CD4-positive, alpha-beta memory T cell (primary cell): Measurements from ENCODE around the gene CDC42SE2. TPM values are rescaled to one million over a fixed set of nuclear protein-coding genes. Genes with fewer than 3 reads are reported as not detected.
"Not testable (repeated sequence)": the region's sequence is repeated elsewhere in the genome, so short reads cannot be mapped to it uniquely, and the experiment has no call there.

Source experiments
- CTCF ChIA-PET: fragments of 350-600 bp; sonication (Branson Sonifier 250); formaldehyde crosslinking; loops from one replicate; lab custom pipeline; 2021; ENCODE audit warnings: inconsistent platforms; ENCODE audit not compliant: partially characterized antibody; lab: Charles Lee
- POLR2A ChIA-PET: fragments of 350-600 bp; sonication (Branson Sonifier 250); formaldehyde crosslinking; loops from one replicate; lab custom pipeline; 2021; ENCODE audit not compliant: partially characterized antibody; lab: Charles Lee
- DNase-seq, 5 donors: peaks; one replicate each; pipeline versions ENCODE4 v3.0.0 to v3.0.0-alpha.2; 2020 to 2022; ENCODE audit warnings: mixed read lengths in 1 of 5
- H3K27ac ChIP-seq: one replicate; pipeline ENCODE4 v1.7.0; 2013; ENCODE audit warnings: low read depth, low read length
- H3K27me3 ChIP-seq: 2 replicates; pipeline ENCODE4 v1.7.0; 2013; ENCODE audit warnings: mild to moderate bottlenecking, low read length, moderate library complexity; ENCODE audit not compliant: insufficient read depth
- H3K36me3 ChIP-seq: 2 replicates; pipeline ENCODE4 v1.7.0; 2013; ENCODE audit warnings: mild to moderate bottlenecking, low read length, moderate library complexity; ENCODE audit not compliant: insufficient read depth
- H3K4me1 ChIP-seq: 2 replicates; pipeline ENCODE4 v1.7.0; 2013; ENCODE audit warnings: mild to moderate bottlenecking, low read length, moderate library complexity; ENCODE audit not compliant: insufficient read depth
- H3K4me3 ChIP-seq, 2 donors: one replicate each; pipeline ENCODE4 v1.7.0; 2013; ENCODE audit warnings: low read length in 2 of 2, mild to moderate bottlenecking in 1 of 2
- H3K9me3 ChIP-seq, 2 donors: one replicate each; pipeline ENCODE4 v1.7.0; 2013; ENCODE audit warnings: low read length in 2 of 2, control low read depth in 1 of 2; ENCODE audit not compliant: control insufficient read depth in 1 of 2
- H3K27ac Mint-ChIP-seq, 7 donors: one replicate each; pipeline ENCODE4 v1.8.0; 2020 to 2021; ENCODE audit warnings: mixed read lengths in 7 of 7, mild to moderate bottlenecking in 6 of 7, inconsistent platforms in 3 of 7, moderate library complexity in 3 of 7
- H3K27me3 Mint-ChIP-seq, 2 donors: one replicate each; pipeline ENCODE4 v1.8.0; 2020 to 2021; ENCODE audit warnings: mixed read lengths in 2 of 2
- H3K36me3 Mint-ChIP-seq, 2 donors: one replicate each; pipeline ENCODE4 v1.8.0; 2020 to 2021; ENCODE audit warnings: mixed read lengths in 2 of 2, inconsistent platforms in 1 of 2, mild to moderate bottlenecking in 1 of 2
- H3K4me1 Mint-ChIP-seq, 4 donors: one replicate each; pipeline ENCODE4 v1.8.0; 2020 to 2021; ENCODE audit warnings: mixed read lengths in 4 of 4, mild to moderate bottlenecking in 1 of 4
- H3K4me3 Mint-ChIP-seq, 8 donors: one replicate each; pipeline ENCODE4 v1.8.0; 2020 to 2021; ENCODE audit warnings: mixed read lengths in 8 of 8, mild to moderate bottlenecking in 7 of 8, moderate library complexity in 6 of 8, inconsistent platforms in 3 of 8
- H3K9me3 Mint-ChIP-seq, 8 donors: one replicate each; pipeline ENCODE4 v1.8.0; 2020 to 2021; ENCODE audit warnings: mixed read lengths in 8 of 8, mild to moderate bottlenecking in 5 of 8, inconsistent platforms in 3 of 8, moderate library complexity in 1 of 8
- intact Hi-C: fragments of 100-400 bp; cut with micrococcal nuclease; formaldehyde crosslinking; loops from one replicate; pipeline ENCODE4 v1.15.1; 2023
- polyA plus RNA-seq, 2 donors: library from polyadenylated mRNA; unstranded; fragments of 300-500 nt; fragmentation: Illumina TruSeq; gene quantifications; one replicate each; pipeline ENCODE4 v1.2.3, GENCODE V29; 2021
- total RNA-seq, 2 experiments: library from RNA; stranded (reverse); gene quantifications; one replicate each; pipeline ENCODE4 v1.2.3, GENCODE V29; 2021

The CDC42SE2 gene
- total and polyA plus RNA-seq, 4 experiments from 2014 or later = 298 to 773 (median 365) TPM

GRCh38 chr5:131246504-131246903 lies 17.3 kb upstream of the CDC42SE2 start:
- Mint-ChIP-seq H3K27ac (no peak overlapping the region), H3K4me3 (no peak overlapping the region), H3K9me3 (peaks cover 0 to 18% (median 11%) of the 10 kb centered on the region in 8 donors), H3K4me1 (peaks cover 20 to 27% (median 21%) of the 10 kb centered on the region in 4 donors), H3K36me3 (peaks cover 0 to 6% of the 10 kb centered on the region in 2 donors), H3K27me3 (no peaks in the 10 kb centered on the region)
- H3K4me1 ChIP-seq = peaks cover 21% of the 10 kb centered on the region
- CTCF ChIA-PET = no interaction called here
- no peak for DNase-seq
- POLR2A ChIA-PET = interaction anchor here (0.9 to 1.2 kb wide), 3 partner anchors 43 to 132 kb away, joined by 4 read pairs; no protein-coding TSS in a partner anchor
- H3K9me3 ChIP-seq = no peaks in the 10 kb centered on the region
- intact Hi-C loops = no loop called here
- no peaks in the 10 kb centered on the region for H3K27me3 ChIP-seq
- no peak overlapping the region for H3K27ac ChIP-seq
- no peak overlapping the region for H3K4me3 ChIP-seq
- H3K36me3 ChIP-seq = no peaks in the 10 kb centered on the region

DNA sequence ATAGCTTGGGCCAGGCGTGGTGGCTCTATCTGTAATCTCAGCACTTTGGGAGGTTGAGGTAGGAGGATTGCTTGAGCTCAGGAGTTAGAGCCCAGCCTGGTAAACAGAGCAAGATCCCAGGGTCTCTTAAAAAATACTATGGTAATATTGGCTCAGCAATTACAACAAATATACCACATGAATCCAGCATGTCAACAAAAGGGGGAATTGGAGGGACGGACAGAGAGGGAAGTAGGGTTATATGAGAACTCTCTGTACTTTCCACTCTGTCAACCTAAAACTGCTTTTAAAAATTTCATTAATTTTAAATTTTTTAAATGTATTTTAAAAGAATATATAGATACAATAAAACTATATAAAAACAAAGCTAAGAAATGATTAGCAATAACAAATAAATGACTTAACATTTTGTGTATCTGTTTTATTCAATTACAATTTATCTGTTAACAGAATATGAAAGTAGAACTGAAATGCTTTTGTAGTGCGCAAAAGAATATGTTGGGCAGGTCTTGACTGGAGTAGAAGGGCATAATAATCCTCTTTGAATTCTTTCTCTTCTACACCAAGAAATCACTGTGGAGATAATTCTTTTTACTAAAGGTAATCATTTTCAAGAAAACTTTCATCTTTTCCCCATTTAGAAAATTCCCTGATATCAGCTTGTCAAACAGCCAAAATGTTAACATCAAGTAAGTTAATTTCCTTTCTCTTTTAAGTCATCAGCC lies 12.9 kb upstream of the CDC42SE2 start:
- H3K36me3 ChIP-seq = peaks cover under 1% of the 10 kb centered on the region
- ChIA-PET POLR2A (interaction anchor here (0.9 to 20.3 kb wide), 9 partner anchors 8 to 130 kb away, joined by 3 to 1078 read pairs (median 7); partner anchors contain the start of genes CDC42SE2 and HINT1), CTCF (interaction anchor here (0.6 to 3.2 kb wide), 11 partner anchors 13 to 163 kb away, joined by 3 to 49 read pairs (median 4); partner anchors contain the start of genes CDC42SE2 and HINT1)
- H3K4me1 Mint-ChIP-seq = peaks cover 32 to 59% (median 38%) of the 10 kb centered on the region in 4 donors
- peaks cover 41% of the 10 kb centered on the region for H3K4me1 ChIP-seq
- no peak for DNase-seq
- peak overlapping the region in 1 of 2 donors; percentile 8 for H3K4me3 ChIP-seq
- peak overlapping the region; percentile 92 to 99 (median 97) for H3K27ac Mint-ChIP-seq
- no peaks in the 10 kb centered on the region for H3K27me3 Mint-ChIP-seq
- no peaks in the 10 kb centered on the region for H3K27me3 ChIP-seq
- peaks cover 3 to 9% of the 10 kb centered on the region in 2 donors for H3K36me3 Mint-ChIP-seq
- intact Hi-C loops = no loop called here
- H3K27ac ChIP-seq = peak overlapping the region; percentile 79
- no peaks in the 10 kb centered on the region for H3K9me3 ChIP-seq
- peak overlapping the region; percentile 72 to 98 (median 96) for H3K4me3 Mint-ChIP-seq
- H3K9me3 Mint-ChIP-seq = peaks cover 0 to 13% (median 6%) of the 10 kb centered on the region in 8 donors

GRCh38 chr5:131252824-131253171 lies 11.1 kb upstream of the CDC42SE2 start:
- peak; percentile 86 to 95 (median 88) for DNase-seq
- peak overlapping the region; percentile 60 to 80 for H3K4me3 ChIP-seq

DNA sequence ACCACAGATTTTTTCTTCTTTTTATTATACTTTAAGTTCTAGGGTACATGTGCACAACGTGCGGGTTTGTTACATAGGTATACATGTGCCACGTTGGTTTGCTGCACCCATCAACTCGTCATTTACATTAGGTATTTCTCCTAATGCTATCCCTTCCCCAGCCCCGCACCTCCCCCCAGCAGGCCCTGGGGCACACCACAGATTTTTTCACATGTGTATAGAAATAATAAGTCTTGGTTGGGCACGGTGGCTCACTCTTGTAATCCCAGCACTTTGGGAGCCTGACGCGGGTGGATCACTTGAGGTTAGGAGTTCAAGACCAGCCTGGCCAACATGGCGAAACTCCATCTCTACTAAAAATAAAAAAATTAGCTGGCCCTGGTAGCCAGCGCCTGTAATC lies 9.8 kb upstream of the CDC42SE2 start:
- DNase-seq = peak in 3 of 5 donors; percentile 34 to 51 (median 36)
- H3K36me3 Mint-ChIP-seq = peaks cover 19 to 31% of the 10 kb centered on the region in 2 donors
- CTCF ChIA-PET = interaction anchor here (1.0 to 4.9 kb wide), 8 partner anchors 9 to 129 kb away, joined by 3 to 49 read pairs (median 10); partner anchors contain the start of genes CDC42SE2 and HINT1
- H3K4me3 Mint-ChIP-seq = peak overlapping the region; percentile 94 to 98 (median 97)
- peak overlapping the region; percentile 92 to 99 (median 97) for H3K27ac Mint-ChIP-seq
- peaks cover 56 to 88% (median 65%) of the 10 kb centered on the region in 4 donors for H3K4me1 Mint-ChIP-seq
- H3K36me3 ChIP-seq, H3K9me3 ChIP-seq, H3K27me3 ChIP-seq, H3K9me3 Mint-ChIP-seq, H3K27me3 Mint-ChIP-seq: not testable (repeated sequence)
- Histone ChIP-seq H3K4me3 (peak overlapping the region; percentile 60 to 80), H3K27ac (peak overlapping the region; percentile 79), H3K4me1 (peaks cover 70% of the 10 kb centered on the region)
- intact Hi-C loops = loop anchor here (1.0 kb wide), 1 partner anchor 9 kb away; no protein-coding TSS in a partner anchor
- POLR2A ChIA-PET = interaction anchor here (1.0 to 20.3 kb wide), 12 partner anchors 21 to 140 kb away, joined by 3 to 1078 read pairs (median 7); partner anchors contain the start of genes CDC42SE2 and HINT1

More at GRCh38 chr5:131252824-131253171, 11.1 kb upstream of the CDC42SE2 start:
- H3K9me3 Mint-ChIP-seq = peaks cover 0 to 2% (median 0%) of the 10 kb centered on the region in 8 donors
- no peaks in the 10 kb centered on the region for H3K27me3 Mint-ChIP-seq
- Histone ChIP-seq H3K27me3 (no peaks in the 10 kb centered on the region), H3K36me3 (peaks cover 3% of the 10 kb centered on the region), H3K4me1 (peaks cover 58% of the 10 kb centered on the region), H3K27ac (peak overlapping the region; percentile 79), H3K9me3 (no peaks in the 10 kb centered on the region)
- H3K4me1 Mint-ChIP-seq = peaks cover 46 to 78% (median 54%) of the 10 kb centered on the region in 4 donors
- CTCF ChIA-PET = interaction anchor here (0.9 to 4.4 kb wide), 11 partner anchors 11 to 166 kb away, joined by 3 to 49 read pairs (median 8); partner anchors contain the start of genes CDC42SE2 and HINT1
- POLR2A ChIA-PET = interaction anchor here (0.6 to 20.3 kb wide), 29 partner anchors 23 to 1174 kb away, joined by 3 to 1078 read pairs (median 5); partner anchors contain the start of genes CDC42SE2 and HINT1
- H3K36me3 Mint-ChIP-seq = peaks cover 13 to 20% of the 10 kb centered on the region in 2 donors
- intact Hi-C loops = loop anchor here (1.0 kb wide), 5 partner anchors 29 to 130 kb away; partner anchors contain the start of genes HINT1 and LYRM7
- peak overlapping the region; percentile 92 to 99 (median 97) for H3K27ac Mint-ChIP-seq
- peak overlapping the region; percentile 94 to 98 (median 97) for H3K4me3 Mint-ChIP-seq

GRCh38 chr5:131254741-131255140 lies 9.1 kb upstream of the CDC42SE2 start:
- Mint-ChIP-seq H3K9me3 (no peaks in the 10 kb centered on the region), H3K27ac (peak overlapping the region; percentile 92 to 99 (median 97)), H3K27me3 (no peaks in the 10 kb centered on the region), H3K4me1 (peaks cover 56 to 88% (median 67%) of the 10 kb centered on the region in 4 donors), H3K36me3 (peaks cover 25 to 35% of the 10 kb centered on the region in 2 donors), H3K4me3 (peak overlapping the region; percentile 94 to 98 (median 97))
- Histone ChIP-seq H3K4me3 (peak overlapping the region; percentile 32 to 60), H3K36me3 (peaks cover 3% of the 10 kb centered on the region), H3K27me3 (no peaks in the 10 kb centered on the region), H3K4me1 (peaks cover 72% of the 10 kb centered on the region), H3K27ac (peak overlapping the region; percentile 79), H3K9me3 (no peaks in the 10 kb centered on the region)
- DNase-seq = peak in 1 of 5 donors; percentile 27
- intact Hi-C loops = loop anchor here (1.0 kb wide), 1 partner anchor 9 kb away; no protein-coding TSS in a partner anchor
- CTCF ChIA-PET = interaction anchor here (0.7 to 4.9 kb wide), 7 partner anchors 8 to 128 kb away, joined by 3 to 39 read pairs (median 4); partner anchors contain the start of genes CDC42SE2 and HINT1
- POLR2A ChIA-PET = interaction anchor here (0.6 to 20.3 kb wide), 8 partner anchors 21 to 126 kb away, joined by 3 to 1078 read pairs (median 11); partner anchors contain the start of gene CDC42SE2

DNA sequence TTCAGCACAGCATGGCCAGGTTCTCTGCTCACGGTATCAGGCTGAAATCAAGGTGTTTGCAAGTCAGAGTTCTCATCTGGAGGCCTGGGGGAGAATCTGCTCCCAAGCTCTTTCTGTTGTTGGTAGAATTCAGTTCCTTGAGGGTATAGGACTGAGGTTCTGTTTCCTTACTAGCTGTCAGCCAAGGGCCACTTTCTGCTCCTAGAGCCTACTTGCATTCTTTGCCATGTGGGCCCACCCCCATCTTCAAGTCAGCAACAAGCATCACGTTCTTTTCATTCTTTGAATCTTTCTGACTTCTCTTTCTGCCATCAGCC lies 7.4 kb upstream of the CDC42SE2 start:
- peak overlapping the region; percentile 67 to 91 (median 82) for H3K4me3 Mint-ChIP-seq
- DNase-seq = no peak
- intact Hi-C loops = loop anchor here (2.0 kb wide), 1 partner anchor 378 kb away; the partner anchor contains the start of gene RAPGEF6
- POLR2A ChIA-PET = interaction anchor here (0.9 to 20.3 kb wide), 5 partner anchors 19 to 124 kb away, joined by 3 to 1078 read pairs (median 10); partner anchors contain the start of gene CDC42SE2
- peaks cover 25 to 35% of the 10 kb centered on the region in 2 donors for H3K36me3 Mint-ChIP-seq
- Histone ChIP-seq H3K27me3 (no peaks in the 10 kb centered on the region), H3K27ac (peak overlapping the region; percentile 64), H3K4me1 (peaks cover 74% of the 10 kb centered on the region), H3K4me3 (peak overlapping the region; percentile 1 to 46), H3K36me3 (peaks cover 3% of the 10 kb centered on the region), H3K9me3 (no peaks in the 10 kb centered on the region)
- H3K4me1 Mint-ChIP-seq = peaks cover 46 to 82% (median 63%) of the 10 kb centered on the region in 4 donors
- H3K27ac Mint-ChIP-seq = peak overlapping the region; percentile 92 to 97 (median 94)
- CTCF ChIA-PET = interaction anchor here (1.1 to 4.9 kb wide), 4 partner anchors 9 to 126 kb away, joined by 3 to 39 read pairs (median 15); partner anchors contain the start of genes CDC42SE2 and HINT1
- H3K27me3 Mint-ChIP-seq = no peaks in the 10 kb centered on the region
- H3K9me3 Mint-ChIP-seq = no peaks in the 10 kb centered on the region
